Myocyte (in vitro differentiated cells): ENCODE measurements around the gene PIK3IP1. TPM values are rescaled to one million over a fixed set of nuclear protein-coding genes. Genes with fewer than 3 reads are reported as not detected.

Experiments
- DNase-seq: peaks from one replicate; pipeline ENCODE4 v3.0.0-alpha.2; 2012; ENCODE audit warnings: low read depth
- total RNA-seq: library from RNA; depleted of rRNA; stranded (reverse); fragments of >200 nt; gene quantifications from 2 replicates; pipeline ENCODE4 v1.2.3, GENCODE V29; 2014

Gene PIK3IP1
- total RNA-seq, 1 donor from 2014 or later: 10.9 TPM

GRCh38 chr22:31279821-31280505 lies 12.3 kb downstream of the PIK3IP1 start:
- DNase-seq: no peak

- no peak for DNase-seq
Observed at GRCh38 chr22:31279327-31279669, 13.0 kb downstream of the PIK3IP1 start.

GRCh38 chr22:31278626-31279326 lies 13.5 kb downstream of the PIK3IP1 start:
- no peak for DNase-seq

- no peak for DNase-seq
Observed at GRCh38 chr22:31278151-31278621, 14.1 kb downstream of the PIK3IP1 start.

- DNase-seq: no peak
Observed at GRCh38 chr22:31277741-31278140, 14.5 kb downstream of the PIK3IP1 start.

GRCh38 chr22:31276426-31277167 lies 15.7 kb downstream of the PIK3IP1 start:
- no peak for DNase-seq

GRCh38 chr22:31275576-31275975 lies 16.7 kb downstream of the PIK3IP1 start:
- DNase-seq: no peak

- no peak for DNase-seq
Observed at GRCh38 chr22:31275018-31275417, 17.3 kb downstream of the PIK3IP1 start.

GRCh38 chr22:31274017-31274416 lies 18.3 kb downstream of the PIK3IP1 start:
- no peak for DNase-seq

GRCh38 chr22:31272522-31273446 lies 19.5 kb downstream of the PIK3IP1 start:
- peak; percentile 79 for DNase-seq

- DNase-seq: peak; percentile 60
Observed at GRCh38 chr22:31271485-31271884, 20.8 kb downstream of the PIK3IP1 start.

GRCh38 chr22:31271026-31271425 lies 21.3 kb downstream of the PIK3IP1 start:
- no peak for DNase-seq

GRCh38 chr22:31269892-31270579 lies 22.3 kb downstream of the PIK3IP1 start:
- no peak for DNase-seq

- DNase-seq: no peak
Observed at GRCh38 chr22:31268281-31268680, 24.0 kb downstream of the PIK3IP1 start.

- no peak for DNase-seq
Observed at GRCh38 chr22:31263896-31264640, 28.2 kb downstream of the PIK3IP1 start.

GRCh38 chr22:31262312-31263133 lies 29.8 kb downstream of the PIK3IP1 start:
- DNase-seq: peak; percentile 98

- no peak for DNase-seq
Observed at GRCh38 chr22:31260474-31260856, 31.8 kb downstream of the PIK3IP1 start.

GRCh38 chr22:31259798-31260473 lies 32.4 kb downstream of the PIK3IP1 start:
- no peak for DNase-seq
